ENCODE measurements around the gene KRTAP10-12. TPM values are rescaled to one million over a fixed set of nuclear protein-coding genes. Genes with fewer than 3 reads are reported as not detected.

The KRTAP10-12 gene
- total RNA-seq, 1 donor from 2014 or later, result not detected

DNA sequence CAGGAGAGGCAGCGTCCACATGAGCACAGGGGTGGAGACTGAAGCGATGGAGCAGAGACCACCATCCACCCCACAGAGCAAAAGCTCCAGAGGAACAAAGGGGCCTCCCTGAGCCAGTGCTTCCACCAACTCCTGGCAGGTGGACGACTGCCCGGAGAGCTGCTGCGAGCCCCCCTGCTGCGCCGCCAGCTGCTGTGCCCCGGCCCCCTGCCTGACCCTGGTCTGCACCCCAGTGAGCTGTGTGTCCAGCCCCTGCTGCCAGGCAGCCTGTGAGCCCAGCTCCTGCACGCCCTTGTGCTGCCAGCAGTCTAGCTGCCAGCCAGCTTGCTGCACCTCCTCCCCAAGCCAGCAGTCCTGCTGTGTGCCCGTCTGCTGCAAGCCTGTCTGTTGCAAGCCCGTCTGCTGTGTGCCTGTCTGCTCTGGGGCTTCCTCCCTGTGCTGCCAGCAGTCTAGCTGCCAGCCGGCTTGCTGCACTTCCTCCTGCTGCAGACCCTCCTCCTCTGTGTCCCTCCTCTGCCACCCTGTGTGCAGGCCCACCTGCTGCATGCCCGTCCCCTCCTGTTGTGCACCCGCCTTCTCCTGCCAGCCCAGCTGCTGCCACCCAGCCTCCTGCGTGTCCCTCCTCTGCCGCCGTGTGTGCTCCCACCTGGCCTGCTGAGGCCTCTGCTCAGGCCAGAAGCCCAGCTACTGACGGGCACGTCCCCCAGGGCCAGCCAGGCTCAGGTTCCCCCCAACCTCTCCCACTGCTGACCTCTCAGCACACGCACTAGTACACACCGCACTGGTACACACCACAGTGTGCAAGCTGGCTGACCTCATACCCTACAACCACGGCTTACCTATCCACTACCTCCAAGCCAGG lies 5.4 kb downstream of the KRTAP10-12 start:
- Mint-ChIP-seq H3K36me3 (ENCODE audit: low read depth, unreplicated experiment) (no peaks in the 10 kb centered on the region), H3K9me3 (ENCODE audit: unreplicated experiment) (peaks cover 13% of the 10 kb centered on the region), H3K4me3 (ENCODE audit: unreplicated experiment) (no peak overlapping the region), H3K27me3 (ENCODE audit: low read depth, unreplicated experiment) (peaks cover 79% of the 10 kb centered on the region), H3K27ac (ENCODE audit: unreplicated experiment) (no peak overlapping the region), H3K4me1 (ENCODE audit: low read depth, unreplicated experiment) (peaks cover 8% of the 10 kb centered on the region)
- DNase-seq (ENCODE audit: low read depth) (no peak), FAIRE-seq (no peak)
- Histone ChIP-seq H3K27me3 (ENCODE audit: insufficient read depth, low read length) (peaks cover 29% of the 10 kb centered on the region), H3K27ac (ENCODE audit: low read depth, low read length) (no peak overlapping the region), H3K36me3 (ENCODE audit: insufficient read depth, low read length) (no peaks in the 10 kb centered on the region), H3K4me2 (ENCODE audit: low read length) (no peak overlapping the region), H3K79me2 (ENCODE audit: insufficient read depth, low read length) (no peaks in the 10 kb centered on the region), H4K20me1 (ENCODE audit: insufficient read depth, low read length) (no peaks in the 10 kb centered on the region), H3K9ac (ENCODE audit: low read length) (no peak overlapping the region), H3K9me3 (ENCODE audit: insufficient read depth, low read depth, low read length) (no peaks in the 10 kb centered on the region), H3K4me3 (ENCODE audit: insufficient read depth, low read depth, low read length) (no peak overlapping the region), H3K4me1 (ENCODE audit: insufficient read depth, low read length) (no peaks in the 10 kb centered on the region), H2AFZ (ENCODE audit: low read depth, low read length) (no peak overlapping the region)
- TF ChIP-seq EZH2 (IDR thresholded peaks at IDR 0.05; ENCODE audit: insufficient read depth, low read length), result no peak
- TF ChIP-seq, protein P1, sequence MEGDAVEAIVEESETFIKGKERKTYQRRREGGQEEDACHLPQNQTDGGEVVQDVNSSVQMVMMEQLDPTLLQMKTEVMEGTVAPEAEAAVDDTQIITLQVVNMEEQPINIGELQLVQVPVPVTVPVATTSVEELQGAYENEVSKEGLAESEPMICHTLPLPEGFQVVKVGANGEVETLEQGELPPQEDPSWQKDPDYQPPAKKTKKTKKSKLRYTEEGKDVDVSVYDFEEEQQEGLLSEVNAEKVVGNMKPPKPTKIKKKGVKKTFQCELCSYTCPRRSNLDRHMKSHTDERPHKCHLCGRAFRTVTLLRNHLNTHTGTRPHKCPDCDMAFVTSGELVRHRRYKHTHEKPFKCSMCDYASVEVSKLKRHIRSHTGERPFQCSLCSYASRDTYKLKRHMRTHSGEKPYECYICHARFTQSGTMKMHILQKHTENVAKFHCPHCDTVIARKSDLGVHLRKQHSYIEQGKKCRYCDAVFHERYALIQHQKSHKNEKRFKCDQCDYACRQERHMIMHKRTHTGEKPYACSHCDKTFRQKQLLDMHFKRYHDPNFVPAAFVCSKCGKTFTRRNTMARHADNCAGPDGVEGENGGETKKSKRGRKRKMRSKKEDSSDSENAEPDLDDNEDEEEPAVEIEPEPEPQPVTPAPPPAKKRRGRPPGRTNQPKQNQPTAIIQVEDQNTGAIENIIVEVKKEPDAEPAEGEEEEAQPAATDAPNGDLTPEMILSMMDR (IDR thresholded peaks at IDR 0.05; ENCODE audit: insufficient read depth, low read depth, low read length), result no peak

DNA sequence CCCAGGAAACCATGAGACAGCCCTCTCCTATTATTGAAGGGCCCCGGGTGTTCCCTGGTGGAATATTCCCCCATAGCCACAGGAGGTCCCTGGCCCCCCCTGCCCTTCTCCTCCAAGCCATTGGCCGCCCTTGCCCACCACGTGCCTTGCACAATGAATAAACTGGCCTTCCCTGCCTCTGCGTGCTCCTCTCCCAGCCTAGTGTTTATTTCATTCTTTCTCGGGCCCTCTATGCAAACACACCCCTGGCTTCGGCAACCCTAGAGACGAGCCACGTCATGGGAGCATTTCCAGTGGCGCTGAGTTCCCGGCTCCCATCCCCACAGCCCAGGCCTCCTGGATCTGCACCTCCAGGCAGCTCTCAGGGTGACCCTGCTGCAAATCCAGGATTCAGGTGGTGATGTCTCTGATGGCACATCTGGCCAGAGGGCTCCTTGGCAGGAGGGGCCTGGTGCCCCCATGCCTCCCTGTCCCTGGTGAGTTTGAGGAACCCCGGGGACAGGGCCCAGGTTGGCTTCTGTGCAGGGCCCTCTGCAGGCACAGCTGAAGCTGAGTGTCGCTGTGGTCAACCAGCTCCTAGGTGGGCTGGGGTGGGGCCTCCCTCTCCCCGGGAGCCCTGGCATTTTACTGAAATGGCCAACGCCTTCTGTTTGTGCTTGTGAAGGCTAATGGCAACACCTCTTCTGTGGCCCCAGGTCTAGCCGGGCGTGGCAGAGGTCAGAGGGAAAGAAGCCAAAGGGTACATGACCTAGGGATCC lies 6.2 kb downstream of the KRTAP10-12 start:
- H3K4me1 Mint-ChIP-seq (ENCODE audit: low read depth, unreplicated experiment), result peaks cover 3% of the 10 kb centered on the region
- H3K9me3 ChIP-seq (ENCODE audit: insufficient read depth, low read depth, low read length), result no peaks in the 10 kb centered on the region
- H4K20me1 ChIP-seq (ENCODE audit: insufficient read depth, low read length), result no peaks in the 10 kb centered on the region
- H3K9me3 Mint-ChIP-seq (ENCODE audit: unreplicated experiment), result peaks cover 13% of the 10 kb centered on the region
- H3K36me3 ChIP-seq (ENCODE audit: insufficient read depth, low read length), result no peaks in the 10 kb centered on the region
- FAIRE-seq (no peak), DNase-seq (ENCODE audit: low read depth) (no peak)
- no peak overlapping the region for H3K9ac ChIP-seq (ENCODE audit: low read length)
- H3K27ac ChIP-seq (ENCODE audit: low read depth, low read length), result no peak overlapping the region
- no peak overlapping the region for H3K27ac Mint-ChIP-seq (ENCODE audit: unreplicated experiment)
- no peak for TF ChIP-seq EZH2 (IDR thresholded peaks at IDR 0.05; ENCODE audit: insufficient read depth, low read length)
- no peak overlapping the region for H3K4me3 Mint-ChIP-seq (ENCODE audit: unreplicated experiment)
- H3K4me2 ChIP-seq (ENCODE audit: low read length), result no peak overlapping the region
- H3K36me3 Mint-ChIP-seq (ENCODE audit: low read depth, unreplicated experiment), result no peaks in the 10 kb centered on the region
- H3K79me2 ChIP-seq (ENCODE audit: insufficient read depth, low read length), result no peaks in the 10 kb centered on the region
- H2AFZ ChIP-seq (ENCODE audit: low read depth, low read length), result no peak overlapping the region
- no peak overlapping the region for H3K4me3 ChIP-seq (ENCODE audit: insufficient read depth, low read depth, low read length)
- H3K27me3 ChIP-seq (ENCODE audit: insufficient read depth, low read length), result peaks cover 34% of the 10 kb centered on the region
- no peaks in the 10 kb centered on the region for H3K4me1 ChIP-seq (ENCODE audit: insufficient read depth, low read length)
- H3K27me3 Mint-ChIP-seq (ENCODE audit: low read depth, unreplicated experiment), result peaks cover 82% of the 10 kb centered on the region

DNA sequence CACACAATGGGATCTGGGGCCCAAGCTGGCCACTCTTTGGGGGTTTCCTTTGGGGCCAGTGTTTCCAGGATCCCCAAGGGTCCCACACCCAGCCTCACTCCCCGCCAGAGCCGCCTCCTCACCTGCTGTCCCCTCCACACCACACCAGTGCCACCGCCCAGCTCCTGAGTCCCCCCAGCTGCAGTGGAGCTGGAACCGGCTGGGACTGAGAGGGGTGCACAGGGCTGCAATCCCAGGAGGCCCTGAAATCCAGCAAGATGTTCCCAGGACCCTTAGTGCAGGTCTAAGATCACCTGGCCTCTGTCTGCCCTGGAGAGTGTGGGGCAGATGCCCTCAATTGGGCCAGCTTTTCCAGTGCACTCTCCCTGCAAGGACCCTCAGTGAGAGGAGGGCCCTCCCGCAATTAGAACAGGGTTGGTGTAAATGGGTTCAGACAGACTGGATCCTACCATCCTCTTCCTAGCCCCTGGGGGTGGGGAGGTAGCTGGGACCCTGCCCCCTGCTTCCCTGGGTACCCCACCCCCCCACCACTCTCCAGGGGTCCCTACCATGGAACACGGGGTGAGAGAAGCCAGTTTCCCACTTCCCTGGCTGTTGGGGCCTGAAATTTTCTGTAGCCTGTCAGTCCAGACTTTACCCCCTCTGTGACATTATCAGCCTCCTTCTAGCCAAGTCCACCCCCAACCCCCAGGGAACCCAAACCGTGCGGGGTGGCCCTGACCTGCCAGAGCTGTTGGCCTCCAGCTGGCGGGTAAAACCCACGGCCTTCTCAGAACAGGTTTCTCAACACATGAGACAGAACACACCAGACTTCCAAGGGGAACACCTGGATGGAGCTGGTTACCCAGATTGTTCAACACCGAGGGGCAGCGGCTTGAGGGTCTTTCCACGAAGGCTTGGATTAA lies 7.0 kb downstream of the KRTAP10-12 start:
- H3K4me1 ChIP-seq (ENCODE audit: insufficient read depth, low read length), result no peaks in the 10 kb centered on the region
- no peak overlapping the region for H3K4me3 ChIP-seq (ENCODE audit: insufficient read depth, low read depth, low read length)
- no peak for DNase-seq (ENCODE audit: low read depth)
- no peak overlapping the region for H3K27ac ChIP-seq (ENCODE audit: low read depth, low read length)
- Mint-ChIP-seq H3K27ac (ENCODE audit: unreplicated experiment) (peak overlapping the region; percentile 18), H3K36me3 (ENCODE audit: low read depth, unreplicated experiment) (no peaks in the 10 kb centered on the region), H3K4me3 (ENCODE audit: unreplicated experiment) (no peak overlapping the region), H3K27me3 (ENCODE audit: low read depth, unreplicated experiment) (peaks cover 80% of the 10 kb centered on the region), H3K4me1 (ENCODE audit: low read depth, unreplicated experiment) (no peaks in the 10 kb centered on the region), H3K9me3 (ENCODE audit: unreplicated experiment) (peaks cover 13% of the 10 kb centered on the region)
- no peaks in the 10 kb centered on the region for H3K9me3 ChIP-seq (ENCODE audit: insufficient read depth, low read depth, low read length)
- H3K36me3 ChIP-seq (ENCODE audit: insufficient read depth, low read length), result no peaks in the 10 kb centered on the region
- no peak for FAIRE-seq
- H4K20me1 ChIP-seq (ENCODE audit: insufficient read depth, low read length), result no peaks in the 10 kb centered on the region
- H3K4me2 ChIP-seq (ENCODE audit: low read length), result no peak overlapping the region
- TF ChIP-seq, protein P1 (IDR thresholded peaks at IDR 0.05; ENCODE audit: insufficient read depth, low read depth, low read length), result no peak
- TF ChIP-seq EZH2 (IDR thresholded peaks at IDR 0.05; ENCODE audit: insufficient read depth, low read length), result no peak
- no peak overlapping the region for H2AFZ ChIP-seq (ENCODE audit: low read depth, low read length)
- no peak overlapping the region for H3K9ac ChIP-seq (ENCODE audit: low read length)
- H3K79me2 ChIP-seq (ENCODE audit: insufficient read depth, low read length), result no peaks in the 10 kb centered on the region
- peaks cover 39% of the 10 kb centered on the region for H3K27me3 ChIP-seq (ENCODE audit: insufficient read depth, low read length)
